Liver (tissue), 3 donors: ENCODE results near the gene ALPK3.

ENCODE experiments used
- EGR1 ChIP-seq, 2 donors: IDR thresholded peaks; 2 replicates each; pipeline ENCODE4 v1.6.1; 2016 to 2018; ENCODE audit warnings: antibody characterized with exemption in 2 of 2, low read depth in 2 of 2
- GABPA ChIP-seq, 2 donors: IDR thresholded peaks in 1 of 2; conservative IDR thresholded peaks in 1 of 2; 2 replicates each; pipeline ENCODE4 v1.6.1; 2016; ENCODE audit warnings: antibody characterized with exemption in 2 of 2, mild to moderate bottlenecking in 1 of 2, moderate library complexity in 1 of 2
- NR2F2 ChIP-seq: IDR thresholded peaks from 2 replicates; pipeline ENCODE4 v1.6.1; 2016; ENCODE audit warnings: antibody characterized with exemption
- REST ChIP-seq: IDR thresholded peaks from 2 replicates; pipeline ENCODE4 v1.6.1; 2016; ENCODE audit warnings: antibody characterized with exemption, mild to moderate bottlenecking
- SP1 ChIP-seq: IDR thresholded peaks from 2 replicates; pipeline ENCODE4 v1.6.1; 2018; ENCODE audit warnings: antibody characterized with exemption, mild to moderate bottlenecking
- TAF1 ChIP-seq: conservative IDR thresholded peaks from 2 replicates; pipeline ENCODE4 v1.6.1; 2016; ENCODE audit warnings: antibody characterized with exemption, mild to moderate bottlenecking
- YY1 ChIP-seq: IDR thresholded peaks from 2 replicates; pipeline ENCODE4 v1.6.1; 2016; ENCODE audit warnings: antibody characterized with exemption, mild to moderate bottlenecking
- TF ChIP-seq, protein P1 (sequence below): fragments of 150-350 bp; IDR thresholded peaks from 2 replicates; pipeline ENCODE4 v1.5.1; 2017; ENCODE audit warnings: improper control_type of control experiment, low read depth, low read length; ENCODE audit not compliant: missing input control
- TF ChIP-seq, protein P2 (sequence below): IDR thresholded peaks from 2 replicates; pipeline ENCODE4 v1.6.1; 2016; ENCODE audit warnings: antibody characterized with exemption
- donor health status: healthy.
- donor health status: healthy.

- TF ChIP-seq, protein P1, sequence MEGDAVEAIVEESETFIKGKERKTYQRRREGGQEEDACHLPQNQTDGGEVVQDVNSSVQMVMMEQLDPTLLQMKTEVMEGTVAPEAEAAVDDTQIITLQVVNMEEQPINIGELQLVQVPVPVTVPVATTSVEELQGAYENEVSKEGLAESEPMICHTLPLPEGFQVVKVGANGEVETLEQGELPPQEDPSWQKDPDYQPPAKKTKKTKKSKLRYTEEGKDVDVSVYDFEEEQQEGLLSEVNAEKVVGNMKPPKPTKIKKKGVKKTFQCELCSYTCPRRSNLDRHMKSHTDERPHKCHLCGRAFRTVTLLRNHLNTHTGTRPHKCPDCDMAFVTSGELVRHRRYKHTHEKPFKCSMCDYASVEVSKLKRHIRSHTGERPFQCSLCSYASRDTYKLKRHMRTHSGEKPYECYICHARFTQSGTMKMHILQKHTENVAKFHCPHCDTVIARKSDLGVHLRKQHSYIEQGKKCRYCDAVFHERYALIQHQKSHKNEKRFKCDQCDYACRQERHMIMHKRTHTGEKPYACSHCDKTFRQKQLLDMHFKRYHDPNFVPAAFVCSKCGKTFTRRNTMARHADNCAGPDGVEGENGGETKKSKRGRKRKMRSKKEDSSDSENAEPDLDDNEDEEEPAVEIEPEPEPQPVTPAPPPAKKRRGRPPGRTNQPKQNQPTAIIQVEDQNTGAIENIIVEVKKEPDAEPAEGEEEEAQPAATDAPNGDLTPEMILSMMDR, result no peak
- TF ChIP-seq, protein P2, sequence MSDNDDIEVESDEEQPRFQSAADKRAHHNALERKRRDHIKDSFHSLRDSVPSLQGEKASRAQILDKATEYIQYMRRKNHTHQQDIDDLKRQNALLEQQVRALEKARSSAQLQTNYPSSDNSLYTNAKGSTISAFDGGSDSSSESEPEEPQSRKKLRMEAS, result no peak
- TF ChIP-seq NR2F2 (no peak), SP1 (no peak), TAF1 (no peak), YY1 (no peak), EGR1 (IDR thresholded peaks at IDR 0.05; ENCODE audit: low read depth in 2 of 2) (no peak), REST (no peak), GABPA (IDR thresholded peaks at IDR 0.05 in 1 of 2, conservative IDR thresholded peaks at IDR 0.05 in 1 of 2) (no peak)
These were observed 418 bp downstream of the ALPK3 start for GRCh38 chr15:84817466-84818081.
